ENCODE measurements around the gene PDPR. TPM values are rescaled to one million over a fixed set of nuclear protein-coding genes. Genes with fewer than 3 reads are reported as not detected.

PDPR gene
- total and polyA plus RNA-seq, 2 experiments from 2014 or later: 8.3 to 38.2 TPM

- peaks cover 33% of the 10 kb centered on the region for H3K36me3 ChIP-seq (ENCODE audit: insufficient read depth)
- TF ChIP-seq ZNF462 (CRISPR knock-in tag; IDR thresholded peaks at IDR 0.05) (no peak), CREB1 (CRISPR knock-in tag; IDR thresholded peaks at IDR 0.05; ENCODE audit: low read depth) (no peak), EZH2phosphoT487 (IDR thresholded peaks at IDR 0.05; ENCODE audit: unreplicated experiment) (no peak), EZH2 (IDR thresholded peaks at IDR 0.05; ENCODE audit: low read depth, unreplicated experiment) (no peak), CTCF (conservative IDR thresholded peaks at IDR 0.05; ENCODE audit: low read depth in 2 of 2) (no peak), POLR2AphosphoS5 (IDR thresholded peaks at IDR 0.05; ENCODE audit: low read depth) (no peak), REST (IDR thresholded peaks at IDR 0.05; ENCODE audit: unreplicated experiment) (no peak), ZNF114 (CRISPR knock-in tag; IDR thresholded peaks at IDR 0.05) (no peak), NANOG (IDR thresholded peaks at IDR 0.05; ENCODE audit: borderline replicate concordance) (no peak), JUNB (IDR thresholded peaks at IDR 0.05; ENCODE audit: unreplicated experiment) (no peak), ZNF331 (CRISPR knock-in tag; IDR thresholded peaks at IDR 0.05; ENCODE audit: low read depth) (no peak), ETS1 (IDR thresholded peaks at IDR 0.05) (no peak), STAT1 (IDR thresholded peaks at IDR 0.05; ENCODE audit: unreplicated experiment) (no peak)
These were observed 47.2 kb downstream of the PDPR start for GRCh38 chr16:70161350-70161749.

More at GRCh38 chr16:70161350-70161749, 47.2 kb downstream of the PDPR start:
- Histone ChIP-seq H3K4me3 (no peak overlapping the region), H4K20me1 (replicated peaks; ENCODE audit: insufficient read depth) (peaks cover 22% of the 10 kb centered on the region), H3K79me2 (replicated peaks; ENCODE audit: insufficient read depth) (no peaks in the 10 kb centered on the region), H2AFZ (no peak overlapping the region), H3K27me3 (ENCODE audit: insufficient read depth) (no peaks in the 10 kb centered on the region), H3K9me2 (ENCODE audit: insufficient read depth) (no peaks in the 10 kb centered on the region), H3F3A (replicated peaks; ENCODE audit: low read depth) (peaks cover 14% of the 10 kb centered on the region; the same call in 1 of the 2 replicates), H3K4me2 (no peak overlapping the region), H3K27ac (ENCODE audit: low read depth) (no peak overlapping the region), H3K4me1 (ENCODE audit: insufficient read depth) (no peaks in the 10 kb centered on the region)
- Mint-ChIP-seq H3K9me3 (no peaks in the 10 kb centered on the region), H3K36me3 (ENCODE audit: low read depth) (peaks cover 7% of the 10 kb centered on the region), H3K4me1 (peaks cover 4% of the 10 kb centered on the region; the same call in 2 of the 3 replicates), H3K4me3 (no peak overlapping the region), H3K27me3 (ENCODE audit: insufficient read depth, low read depth, poor library complexity) (peaks cover 3% of the 10 kb centered on the region), H3K27ac (no peak overlapping the region)
- DNase-seq (ENCODE audit: low spot score): no peak
- no peak for ATAC-seq
